GM19468 (cell line): ENCODE results near the gene ADAMTS2.
"Not testable (repeated sequence)": the region's sequence is repeated elsewhere in the genome, so short reads cannot be mapped to it uniquely, and the experiment has no call there.

Experiments
- ATAC-seq: cut with Tn5 transposase; IDR thresholded peaks from one replicate; pipeline ENCODE4 v1.9.1; 2021; ENCODE audit warnings: mild to moderate bottlenecking, moderate library complexity, moderate number of reproducible peaks; ENCODE audit not compliant: unreplicated experiment; ENCODE audit errors: extremely low read depth

Gene ADAMTS2

GRCh38 chr5:179327021-179327735, 18.1 kb downstream of the ADAMTS2 start:
- no peak for ATAC-seq

DNA sequence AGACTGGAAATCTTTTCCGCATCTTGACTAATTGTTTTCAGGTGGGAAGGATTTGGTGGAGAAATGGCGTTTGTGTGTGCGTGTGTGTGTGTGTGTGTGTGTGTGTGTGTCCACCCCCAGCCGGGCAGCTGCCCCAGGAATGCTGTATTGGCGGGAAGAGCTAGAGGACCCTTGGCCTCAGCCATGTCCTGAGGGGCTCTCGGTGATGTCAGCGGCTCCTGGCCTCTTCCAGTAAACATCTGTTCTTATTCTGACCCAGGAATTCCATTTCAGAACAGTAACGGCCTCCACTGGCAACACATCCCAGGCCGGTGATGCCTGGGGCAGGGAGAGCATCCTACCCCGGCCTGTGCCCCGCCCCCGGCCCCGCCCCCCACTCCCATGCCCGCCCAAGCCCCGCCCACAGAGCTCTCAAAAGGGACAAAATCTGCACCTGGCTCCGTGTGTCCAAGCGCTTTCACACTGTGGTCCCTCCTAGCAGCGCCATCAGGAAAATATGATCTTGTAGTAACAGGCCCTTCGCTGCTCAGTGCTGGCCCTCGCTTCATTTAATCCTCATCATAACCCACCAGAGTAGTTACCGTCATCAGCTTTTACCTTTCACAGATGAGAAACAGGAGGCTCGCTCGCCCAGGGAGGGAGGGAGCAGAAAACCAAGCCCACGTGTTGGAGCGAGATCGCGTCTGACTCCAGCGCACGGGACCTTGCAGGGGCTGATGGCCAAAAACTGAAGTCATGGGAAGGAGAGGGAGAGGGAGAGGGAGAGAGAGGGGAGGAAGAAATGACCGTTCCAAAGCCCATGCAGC, 18.9 kb downstream of the ADAMTS2 start:
- ATAC-seq: no peak

DNA sequence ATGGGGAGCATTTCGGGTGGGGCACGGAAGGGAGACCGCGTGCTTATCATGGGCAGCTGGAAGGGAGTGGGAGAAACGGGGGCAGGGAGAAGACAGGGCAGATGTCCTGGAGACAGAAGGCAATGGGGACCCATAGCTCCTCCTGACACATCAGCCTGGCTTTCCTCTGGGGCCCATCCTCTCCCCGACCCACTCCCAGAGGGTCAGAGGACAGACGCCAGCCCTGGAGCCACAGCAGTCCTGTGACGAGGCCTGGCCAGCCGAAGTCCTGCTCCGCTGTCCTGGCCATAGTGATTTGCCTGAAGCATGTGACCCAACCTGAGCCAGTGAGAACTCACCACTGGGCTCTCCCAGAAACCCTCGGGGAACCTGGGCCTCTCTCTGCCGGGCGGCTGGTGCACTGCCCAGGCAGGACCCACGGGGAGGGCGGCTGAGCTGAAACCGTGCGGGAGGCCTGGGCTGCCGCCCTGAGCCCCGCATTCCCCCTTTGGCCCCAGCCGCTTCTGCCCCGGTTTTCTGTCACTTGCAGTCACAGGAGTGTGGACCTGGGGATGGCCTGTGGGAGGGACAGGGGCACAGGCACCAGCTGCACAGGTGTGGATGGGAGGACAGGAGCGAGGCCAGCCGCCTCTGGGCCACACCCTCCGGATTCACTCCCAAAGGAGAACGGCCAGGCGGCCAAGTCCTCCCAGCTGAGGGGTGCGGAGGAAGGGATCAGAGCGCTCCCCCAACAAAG, 19.8 kb downstream of the ADAMTS2 start:
- no peak for ATAC-seq

DNA sequence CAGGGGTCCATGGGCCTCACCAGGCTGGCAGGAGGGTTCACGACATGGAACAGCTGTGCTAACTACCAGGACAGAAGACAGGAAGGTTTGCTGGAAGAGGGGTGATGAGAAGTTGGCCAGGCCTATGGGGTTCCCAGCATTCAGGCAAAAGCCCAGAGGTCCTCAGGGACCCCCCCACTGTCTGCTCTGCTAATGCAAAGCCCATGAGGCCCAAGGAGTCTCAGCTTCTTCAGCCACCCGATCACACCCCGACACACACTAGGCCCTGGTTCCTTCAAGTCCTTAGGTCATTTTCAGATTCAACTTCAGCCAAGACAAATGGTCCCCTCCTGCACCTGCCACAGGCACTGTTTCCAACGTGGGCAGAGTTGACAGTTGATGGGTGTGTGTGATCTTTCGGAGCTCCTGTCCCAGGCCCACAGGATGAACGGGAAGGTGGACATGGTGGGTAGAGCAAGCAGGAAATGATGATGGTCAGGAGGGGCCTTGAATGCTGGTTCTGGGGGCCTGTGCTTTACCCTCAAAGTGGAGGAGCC, 20.4 kb downstream of the ADAMTS2 start:
- no peak for ATAC-seq

GRCh38 chr5:179324316-179324715, 20.9 kb downstream of the ADAMTS2 start:
- not testable (repeated sequence) for ATAC-seq

DNA sequence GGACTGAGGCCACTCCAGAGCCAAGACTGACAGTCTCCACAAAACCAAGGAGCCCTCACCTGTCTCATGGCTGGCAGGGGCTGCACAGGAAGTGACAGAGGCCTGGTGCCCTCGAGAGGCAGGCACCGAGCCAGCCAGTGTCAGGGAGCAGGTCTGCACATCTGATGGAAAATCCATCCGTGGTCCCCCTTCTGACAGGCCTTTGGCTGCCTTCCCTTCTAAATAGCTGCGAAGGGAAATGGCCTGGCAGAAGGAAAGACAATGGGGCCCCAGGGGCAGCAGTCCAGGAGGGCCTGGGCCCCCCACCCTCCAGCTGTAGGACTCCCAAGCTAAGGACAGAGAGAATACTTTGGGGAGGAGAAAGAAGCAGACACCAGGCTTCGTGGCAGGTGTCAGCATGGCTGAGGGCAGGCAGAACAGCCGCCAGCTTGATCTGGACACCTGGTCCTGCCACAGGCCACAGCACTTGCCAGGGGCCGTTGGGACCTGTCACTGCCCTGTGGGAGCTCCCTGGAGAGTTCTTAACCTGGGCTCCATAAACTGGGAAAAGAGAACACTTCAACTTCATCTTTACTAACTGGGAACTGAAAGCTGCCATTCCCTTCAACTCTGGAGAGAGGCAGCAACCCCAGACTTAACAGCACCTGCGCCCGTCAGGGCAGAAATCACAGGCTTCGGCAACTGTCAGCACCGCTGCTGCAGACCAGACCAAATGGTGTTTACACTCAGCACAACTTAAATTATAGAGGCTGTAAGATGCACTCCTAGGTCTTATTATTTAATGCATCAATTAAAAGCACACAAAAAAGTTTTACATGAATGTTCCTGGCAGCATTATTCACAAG, 22.0 kb downstream of the ADAMTS2 start:
- ATAC-seq: no peak

DNA sequence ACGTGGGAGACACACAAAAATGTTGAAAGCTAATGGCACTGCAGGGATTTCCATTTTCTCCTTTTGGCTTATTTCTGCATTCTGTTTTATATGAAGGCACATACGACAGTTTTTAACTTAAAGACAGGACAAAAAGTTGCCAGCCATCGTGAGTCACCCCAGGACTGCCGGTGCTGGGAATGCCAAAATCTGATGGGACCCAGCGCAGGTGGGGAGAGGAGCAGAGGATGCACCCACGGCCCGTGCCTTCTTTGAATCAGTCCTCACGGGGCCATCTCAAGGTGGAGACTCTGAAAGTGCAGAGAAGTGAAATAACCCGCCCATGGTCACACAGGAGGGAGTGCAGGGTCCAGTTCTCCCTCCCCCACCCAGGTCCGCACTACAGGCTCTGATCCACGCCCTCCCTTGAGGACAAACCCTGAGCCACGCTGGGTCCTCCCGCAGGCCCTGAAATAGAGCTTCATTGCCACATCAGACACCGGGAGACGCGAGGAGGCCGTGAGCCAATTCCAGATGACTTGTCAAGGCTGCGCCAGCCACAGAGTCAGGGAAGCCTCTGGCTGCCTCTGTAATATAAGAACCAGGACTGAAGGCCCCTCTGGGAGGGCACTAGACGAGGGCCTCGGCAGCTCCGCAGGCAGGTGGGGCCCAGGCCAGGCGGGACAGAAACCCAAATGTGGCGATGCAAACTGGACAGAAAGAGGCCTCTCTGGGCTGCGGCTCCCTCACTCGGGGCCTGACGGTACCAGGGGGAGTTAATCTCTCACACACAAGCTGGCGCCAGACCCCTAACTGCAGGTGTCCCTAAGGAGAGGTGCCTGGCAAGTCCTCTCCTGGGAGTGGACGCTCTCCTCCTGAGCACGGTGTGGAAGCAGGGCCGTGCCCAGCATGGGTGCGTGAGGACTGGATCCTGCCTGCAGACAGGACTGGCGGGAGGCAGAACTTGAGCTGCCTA, 22.9 kb downstream of the ADAMTS2 start:
- no peak for ATAC-seq

DNA sequence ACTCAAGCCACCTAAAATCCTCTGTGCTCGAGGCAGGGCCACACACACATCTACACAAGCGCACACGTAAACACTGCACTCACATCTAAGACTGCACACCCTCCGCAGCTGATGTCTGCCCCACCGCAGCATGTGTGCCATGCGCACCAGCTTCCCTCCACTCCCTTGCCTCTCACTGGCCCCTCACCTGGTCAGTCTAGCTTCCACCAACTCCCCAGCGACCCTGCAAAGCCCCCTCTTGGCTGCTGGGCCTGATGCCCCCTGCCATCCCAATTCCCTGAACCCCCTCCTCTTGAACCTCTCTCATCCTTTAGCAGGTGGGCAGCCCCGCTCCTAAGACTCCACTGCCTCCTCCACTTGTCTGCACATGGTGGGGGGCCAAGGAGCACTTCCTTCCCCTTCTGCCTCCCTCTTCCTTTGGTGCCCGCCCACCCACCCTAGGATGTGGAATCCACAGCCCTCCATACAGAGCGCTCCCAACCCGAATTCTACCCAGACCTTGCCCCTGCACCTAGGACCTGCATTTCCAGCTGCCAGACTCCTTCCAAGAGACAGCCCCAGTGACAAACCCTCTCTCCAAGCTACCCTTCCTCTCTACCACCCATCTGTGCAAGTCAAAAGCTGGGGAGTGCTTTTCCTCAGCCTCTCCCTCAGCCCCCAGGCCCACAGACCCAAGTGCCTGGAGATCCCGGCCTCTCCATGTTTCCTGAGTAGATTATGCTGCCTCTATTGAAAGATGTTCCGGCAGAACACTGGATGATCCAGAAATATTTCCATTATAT, 23.9 kb downstream of the ADAMTS2 start:
- no peak for ATAC-seq

- ATAC-seq: no peak
These were observed 25.4 kb downstream of the ADAMTS2 start for GRCh38 chr5:179319741-179320281.

- no peak for ATAC-seq
These were observed 26.1 kb downstream of the ADAMTS2 start for GRCh38 chr5:179319123-179319522.

GRCh38 chr5:179318221-179318955, 26.9 kb downstream of the ADAMTS2 start:
- ATAC-seq: no peak

GRCh38 chr5:179317411-179318220, 27.6 kb downstream of the ADAMTS2 start:
- no peak for ATAC-seq

DNA sequence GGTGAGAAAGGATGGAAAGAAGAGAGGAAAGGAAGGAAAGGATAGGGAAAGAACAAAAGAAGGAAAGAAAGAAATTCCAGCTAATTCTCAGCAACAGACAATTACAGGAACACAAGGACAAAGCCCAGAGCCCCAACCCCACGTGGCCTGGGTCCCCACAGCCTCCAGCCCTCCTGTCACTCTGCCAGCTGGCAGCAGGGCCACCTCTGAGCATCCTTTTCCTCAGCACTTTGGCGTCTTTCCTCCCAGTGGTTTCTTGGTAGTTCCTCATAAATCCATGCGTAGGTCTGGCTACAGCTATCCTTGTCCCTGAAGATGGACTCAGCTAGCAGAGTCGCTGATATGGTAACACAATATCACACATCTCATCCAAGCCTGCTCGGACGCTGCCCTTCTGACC, 28.3 kb downstream of the ADAMTS2 start:
- ATAC-seq: no peak

- no peak for ATAC-seq
These were observed 29.1 kb downstream of the ADAMTS2 start for GRCh38 chr5:179316111-179316551.

DNA sequence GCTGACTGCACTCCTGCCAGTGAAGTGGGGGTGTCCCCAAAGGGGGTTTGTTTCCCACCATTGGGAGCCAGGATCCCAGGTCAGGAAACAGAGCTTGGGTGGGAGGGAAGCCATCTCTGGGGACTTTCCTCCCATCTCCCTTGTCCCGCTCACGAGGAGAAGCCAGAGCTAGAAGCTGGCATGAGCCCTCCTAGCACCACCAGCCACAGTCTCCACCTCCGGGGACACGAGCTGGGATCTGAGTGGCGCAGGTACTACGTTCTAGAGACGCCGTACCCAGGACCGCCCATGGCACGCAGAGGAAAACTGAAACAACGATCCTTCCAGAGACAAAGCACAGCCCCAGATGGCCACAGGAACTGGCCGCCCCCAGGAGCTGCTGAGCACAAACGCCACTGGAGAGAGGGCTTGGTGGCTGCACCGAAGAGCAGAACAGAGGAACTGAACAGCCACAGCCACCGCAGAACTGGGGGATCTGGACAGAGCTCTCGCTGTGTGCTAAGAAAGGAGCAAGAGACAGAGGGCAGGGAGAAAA, 29.8 kb downstream of the ADAMTS2 start:
- no peak for ATAC-seq
